GM12891 (cell line): ENCODE results near the gene BET1.

Experiments used
- PAX5 ChIP-seq: IDR thresholded peaks from 2 replicates; pipeline ENCODE4 v1.6.1; 2011; ENCODE audit warnings: low read length, moderate library complexity, mild to moderate bottlenecking; ENCODE audit not compliant: insufficient read depth, severe bottlenecking
- POLR2A ChIP-seq: IDR thresholded peaks from 2 replicates; pipeline ENCODE4 v1.6.1; 2011; ENCODE audit warnings: low read depth, low read length, control low read depth
- POLR2AphosphoS5 ChIP-seq: IDR thresholded peaks from 2 replicates; pipeline ENCODE4 v1.6.1; 2011; ENCODE audit warnings: low read depth, low read length, control low read depth
- POU2F2 ChIP-seq: IDR thresholded peaks from 2 replicates; pipeline ENCODE4 v1.6.1; 2011; ENCODE audit warnings: low read depth, mild to moderate bottlenecking, control low read depth, low read length, moderate library complexity
- SPI1 ChIP-seq: IDR thresholded peaks from 2 replicates; pipeline ENCODE4 v1.6.1; 2011; ENCODE audit warnings: low read depth, low read length, control low read depth
- TAF1 ChIP-seq: IDR thresholded peaks from 2 replicates; pipeline ENCODE4 v1.6.1; 2011; ENCODE audit warnings: low read depth, low read length, control low read depth

DNA sequence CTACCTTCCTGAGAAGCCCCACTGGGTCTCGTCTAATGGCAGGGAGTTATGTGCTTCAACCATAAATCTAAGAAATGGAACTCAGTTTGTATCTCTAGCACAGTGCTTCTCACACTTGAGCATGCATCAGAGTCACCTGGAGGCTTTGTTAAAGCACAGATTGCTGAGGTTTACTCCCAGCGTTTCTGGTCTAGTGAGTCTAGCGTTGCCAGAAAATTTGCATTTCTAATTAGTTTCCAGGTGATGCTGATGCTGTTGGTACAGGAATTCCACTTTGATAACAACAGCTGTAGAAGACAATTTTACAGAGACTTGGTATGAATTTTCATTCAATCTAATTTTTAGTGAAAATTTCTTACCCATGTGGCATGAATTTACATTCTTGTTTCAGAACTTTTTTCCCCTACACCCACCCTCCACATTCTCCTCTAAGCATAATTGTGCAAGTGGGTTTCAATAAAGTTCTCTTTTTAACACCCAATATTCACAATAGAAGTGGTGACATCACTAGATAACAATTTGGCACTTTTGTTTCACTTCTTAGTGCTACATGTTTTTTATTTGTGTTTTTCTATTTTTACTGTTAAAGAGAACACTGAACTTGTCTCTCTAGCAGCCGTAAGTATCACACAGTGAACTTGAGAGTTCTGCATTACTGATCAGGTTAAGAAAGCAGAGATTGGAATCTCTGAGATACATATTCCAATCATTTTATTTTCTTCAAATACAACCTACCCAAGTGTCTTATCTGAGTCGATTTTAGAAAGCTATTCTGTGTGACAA, 48.4 kb upstream of the BET1 start:
- TF ChIP-seq POU2F2 (no peak), TAF1 (no peak), POLR2AphosphoS5 (no peak), POLR2A (no peak), SPI1 (no peak), PAX5 (no peak)
